ENCODE measurements around the gene MARF1. TPM values are rescaled to one million over a fixed set of nuclear protein-coding genes. Genes with fewer than 3 reads are reported as not detected.

MARF1 gene
- total RNA-seq, 2 donors from 2014 or later: 28.0 to 33.2 TPM

DNA sequence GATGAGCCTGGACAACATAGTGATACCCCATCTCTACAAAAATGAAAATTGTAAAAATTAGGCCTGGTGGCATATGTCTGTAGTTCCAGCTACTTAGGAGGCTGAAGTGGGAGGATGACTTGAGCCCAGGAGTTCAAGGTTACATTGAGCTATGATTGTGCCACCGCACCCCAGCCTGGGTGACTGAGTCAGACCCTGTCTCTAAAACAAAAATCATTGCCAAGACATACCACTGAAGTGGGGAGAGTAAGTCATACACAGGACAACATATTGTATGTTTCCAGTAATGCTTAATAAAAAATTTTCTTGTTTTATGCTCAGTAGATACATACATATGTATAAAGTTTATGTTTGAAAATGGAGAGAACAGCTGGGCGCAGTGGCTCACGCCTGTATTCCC is 46.3 kb upstream of the MARF1 start:
- Histone ChIP-seq H3K4me3 (no peak overlapping the region), H3K36me3 (replicated peaks in 1 of 2; ENCODE audit: insufficient read depth in 1 of 2, low read depth in 2 of 2) (peaks cover 0 to 3% of the 10 kb centered on the region in 2 donors), H3K27me3 (no peaks in the 10 kb centered on the region), H3K9me3 (no peaks in the 10 kb centered on the region), H3K4me1 (no peaks in the 10 kb centered on the region), H3K27ac (no peak overlapping the region)
- TF ChIP-seq, protein P1, sequence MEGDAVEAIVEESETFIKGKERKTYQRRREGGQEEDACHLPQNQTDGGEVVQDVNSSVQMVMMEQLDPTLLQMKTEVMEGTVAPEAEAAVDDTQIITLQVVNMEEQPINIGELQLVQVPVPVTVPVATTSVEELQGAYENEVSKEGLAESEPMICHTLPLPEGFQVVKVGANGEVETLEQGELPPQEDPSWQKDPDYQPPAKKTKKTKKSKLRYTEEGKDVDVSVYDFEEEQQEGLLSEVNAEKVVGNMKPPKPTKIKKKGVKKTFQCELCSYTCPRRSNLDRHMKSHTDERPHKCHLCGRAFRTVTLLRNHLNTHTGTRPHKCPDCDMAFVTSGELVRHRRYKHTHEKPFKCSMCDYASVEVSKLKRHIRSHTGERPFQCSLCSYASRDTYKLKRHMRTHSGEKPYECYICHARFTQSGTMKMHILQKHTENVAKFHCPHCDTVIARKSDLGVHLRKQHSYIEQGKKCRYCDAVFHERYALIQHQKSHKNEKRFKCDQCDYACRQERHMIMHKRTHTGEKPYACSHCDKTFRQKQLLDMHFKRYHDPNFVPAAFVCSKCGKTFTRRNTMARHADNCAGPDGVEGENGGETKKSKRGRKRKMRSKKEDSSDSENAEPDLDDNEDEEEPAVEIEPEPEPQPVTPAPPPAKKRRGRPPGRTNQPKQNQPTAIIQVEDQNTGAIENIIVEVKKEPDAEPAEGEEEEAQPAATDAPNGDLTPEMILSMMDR (IDR thresholded peaks at IDR 0.05): no peak
- TF ChIP-seq POLR2A (IDR thresholded peaks at IDR 0.05): no peak
- no peak for ATAC-seq
- no peak for DNase-seq
- 96 to 100% methylated on average over 3 of the region's 3 CpGs for WGBS, 2 donors
- intact Hi-C loops (cut with DNase I): no loop called here

DNA sequence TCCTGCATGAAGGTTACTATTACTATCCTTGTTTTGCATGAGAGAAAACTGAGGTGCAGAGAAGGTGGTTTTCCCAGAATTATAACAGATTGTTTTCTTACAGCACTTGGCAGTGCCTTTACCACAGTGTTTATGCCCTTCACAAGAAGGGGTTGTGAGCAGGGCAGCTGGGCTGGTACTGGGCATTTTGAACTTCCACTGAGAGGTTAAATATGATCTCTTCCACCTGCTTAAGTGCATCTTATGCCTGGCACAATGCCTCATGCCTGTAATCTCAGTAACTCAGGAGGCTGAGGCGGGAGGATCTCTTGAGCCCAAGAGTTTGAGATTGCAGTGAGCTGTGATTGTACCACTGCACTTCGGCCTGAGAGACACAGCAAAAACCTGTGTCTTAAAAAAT is 43.3 kb upstream of the MARF1 start:
- Histone ChIP-seq H3K27ac (no peak overlapping the region), H3K4me3 (no peak overlapping the region), H3K9me3 (no peaks in the 10 kb centered on the region), H3K36me3 (replicated peaks in 1 of 2; ENCODE audit: insufficient read depth in 1 of 2, low read depth in 2 of 2) (peaks cover 0 to 3% of the 10 kb centered on the region in 2 donors), H3K4me1 (no peaks in the 10 kb centered on the region), H3K27me3 (no peaks in the 10 kb centered on the region)
- no peak for DNase-seq
- ATAC-seq: no peak
- TF ChIP-seq POLR2A (IDR thresholded peaks at IDR 0.05): no peak
- TF ChIP-seq, protein P1 (IDR thresholded peaks at IDR 0.05): no peak
- intact Hi-C loops (cut with DNase I): no loop called here
- WGBS, 2 donors: 89 to 92% methylated on average over 2 of the region's 2 CpGs

DNA sequence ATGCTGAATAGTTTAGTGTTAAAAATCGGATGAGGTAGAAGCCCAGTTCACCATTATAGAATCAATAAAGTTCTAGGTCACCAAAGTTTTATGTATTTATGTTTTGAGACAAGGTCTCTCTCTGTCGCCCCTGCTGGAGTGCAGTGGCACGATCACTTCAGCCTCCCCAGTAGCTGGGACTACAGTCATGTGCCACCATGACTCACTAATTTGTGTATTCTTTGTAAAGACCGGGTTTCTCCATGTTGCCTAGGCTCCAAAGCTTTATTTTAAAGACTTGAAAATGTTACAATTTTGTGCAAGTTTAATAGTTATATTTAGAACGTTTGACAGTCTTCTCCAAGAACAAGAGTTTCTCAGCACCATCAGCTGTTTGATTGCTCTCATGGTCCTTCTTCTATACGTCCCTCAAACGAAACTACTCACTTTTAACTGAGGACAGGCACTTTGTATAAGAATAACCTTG is 39.2 kb upstream of the MARF1 start:
- no peaks in the 10 kb centered on the region for H3K27me3 ChIP-seq
- DNase-seq (peak; percentile 27 to 55 (median 50)), ATAC-seq (peak; percentile 60)
- peaks cover 0 to under 1% of the 10 kb centered on the region in 2 donors for H3K36me3 ChIP-seq (replicated peaks in 1 of 2; ENCODE audit: insufficient read depth in 1 of 2, low read depth in 2 of 2)
- H3K4me1 ChIP-seq: no peaks in the 10 kb centered on the region
- WGBS, 2 donors: 56 to 57% methylated on average over 7 of the region's 7 CpGs
- no peak overlapping the region for H3K27ac ChIP-seq
- no peak overlapping the region for H3K4me3 ChIP-seq
- intact Hi-C loops (cut with DNase I): no loop called here
- H3K9me3 ChIP-seq: no peaks in the 10 kb centered on the region
- no peak for TF ChIP-seq POLR2A (IDR thresholded peaks at IDR 0.05)
- TF ChIP-seq, protein P1 (IDR thresholded peaks at IDR 0.05): peak in 5 of 7 experiments; percentile 18 to 49 (median 31)

DNA sequence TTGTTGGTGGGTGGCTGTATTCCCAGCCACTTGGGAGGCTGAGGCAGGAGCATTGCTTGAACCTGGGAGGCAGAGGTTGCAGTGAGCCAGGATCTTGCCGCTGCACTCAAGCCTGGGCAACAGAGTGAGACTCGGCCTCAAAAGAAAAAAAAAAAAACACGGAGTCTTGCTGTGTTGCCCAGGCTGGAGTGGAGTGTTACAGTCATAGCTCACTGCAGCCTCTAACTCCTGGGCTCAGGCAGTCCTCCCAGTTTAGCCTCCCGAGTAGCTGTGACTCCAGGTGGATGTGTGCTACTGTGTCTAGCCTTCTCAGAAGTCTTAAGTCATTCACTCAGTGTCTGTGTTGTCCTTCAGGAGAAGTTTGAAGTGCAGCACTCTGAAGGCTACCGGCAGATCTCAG is 34.5 kb upstream of the MARF1 start:
- TF ChIP-seq POLR2A (IDR thresholded peaks at IDR 0.05): no peak
- TF ChIP-seq, protein P1 (IDR thresholded peaks at IDR 0.05): no peak
- Histone ChIP-seq H3K27ac (no peak overlapping the region), H3K36me3 (replicated peaks in 1 of 2; ENCODE audit: insufficient read depth in 1 of 2, low read depth in 2 of 2) (no peaks in the 10 kb centered on the region), H3K4me3 (no peak overlapping the region), H3K27me3 (no peaks in the 10 kb centered on the region), H3K4me1 (no peaks in the 10 kb centered on the region), H3K9me3 (no peaks in the 10 kb centered on the region)
- intact Hi-C loops (cut with DNase I): no loop called here
- no peak for ATAC-seq
- WGBS, 2 donors: 89 to 93% methylated on average over 5 of the region's 5 CpGs
- DNase-seq: no peak

DNA sequence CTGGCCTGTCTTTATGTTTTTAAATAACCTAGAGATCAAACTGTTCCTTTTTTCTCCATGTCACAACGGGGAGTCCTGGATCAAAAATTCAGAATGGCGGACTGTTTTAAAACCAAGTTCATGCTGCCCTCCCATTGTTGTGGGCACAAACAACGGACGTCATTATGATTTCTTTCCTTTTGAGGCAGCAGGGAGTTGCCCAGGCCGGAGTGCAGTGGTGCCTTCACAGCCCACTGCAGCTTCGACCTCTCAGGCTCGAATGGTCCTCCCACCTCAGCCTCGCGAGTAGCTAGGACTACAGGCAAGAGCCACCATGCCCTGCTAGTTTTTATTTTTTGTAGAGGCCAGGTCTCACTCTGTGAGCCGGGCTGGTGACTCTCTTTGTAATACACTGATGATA is 33.6 kb upstream of the MARF1 start:
- no peaks in the 10 kb centered on the region for H3K4me1 ChIP-seq
- ATAC-seq (no peak), DNase-seq (no peak)
- H3K36me3 ChIP-seq (replicated peaks in 1 of 2; ENCODE audit: insufficient read depth in 1 of 2, low read depth in 2 of 2): no peaks in the 10 kb centered on the region
- H3K27me3 ChIP-seq: no peaks in the 10 kb centered on the region
- no peak overlapping the region for H3K4me3 ChIP-seq
- no peak overlapping the region for H3K27ac ChIP-seq
- 83 to 87% methylated on average over 7 to 10 of the region's 10 CpGs for WGBS, 2 donors
- TF ChIP-seq POLR2A (IDR thresholded peaks at IDR 0.05): no peak
- TF ChIP-seq, protein P1 (IDR thresholded peaks at IDR 0.05): no peak
- no peaks in the 10 kb centered on the region for H3K9me3 ChIP-seq
- intact Hi-C loops (cut with DNase I): no loop called here
